ENCODE measurements around the gene IL1RL2. TPM values are rescaled to one million over a fixed set of nuclear protein-coding genes. Genes with fewer than 3 reads are reported as not detected.

Gene IL1RL2
- total RNA-seq, 1 experiment from 2014 or later = 0.11 TPM

DNA sequence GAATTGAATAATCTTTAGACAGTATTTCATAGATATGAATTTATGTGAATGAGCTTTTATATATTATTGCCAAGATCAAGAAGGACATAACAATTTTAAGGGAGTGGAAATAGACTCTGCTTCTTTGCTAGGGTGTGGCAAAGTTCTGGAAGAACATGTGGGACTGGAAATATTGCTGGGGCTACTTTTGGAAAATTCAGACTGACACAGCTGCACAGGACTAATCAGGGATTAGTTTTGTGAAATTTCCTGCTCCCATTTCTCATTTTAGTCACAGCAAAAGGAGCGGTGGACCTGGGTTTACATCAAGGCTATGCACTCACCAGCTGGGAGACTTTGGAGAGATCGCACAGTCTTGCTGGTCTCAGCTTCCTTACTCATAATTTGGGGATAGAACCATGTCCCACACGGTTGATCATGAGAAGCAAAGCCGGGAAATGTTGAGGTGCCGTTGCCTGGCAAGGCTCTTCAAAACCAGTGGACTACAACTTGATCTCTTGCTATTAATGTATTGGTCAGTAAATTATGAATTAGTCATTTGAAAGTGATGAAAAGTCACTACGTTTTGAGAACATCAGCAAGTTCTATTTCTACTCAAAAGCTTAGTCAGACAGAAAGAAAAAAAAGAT lies 42.4 kb downstream of the IL1RL2 start:
- no peaks in the 10 kb centered on the region for H3K9me3 ChIP-seq (ENCODE audit: low read length)
- ATAC-seq (no peak), DNase-seq (no peak)
- no peaks in the 10 kb centered on the region for H3K79me2 ChIP-seq (ENCODE audit: low read length)
- no peak overlapping the region for H3K4me2 ChIP-seq (ENCODE audit: low read length)
- H3K4me3 ChIP-seq (ENCODE audit: low read length) = no peak overlapping the region
- POLR2A ChIA-PET (ENCODE audit: unreplicated experiment) = no interaction called here
- no peaks in the 10 kb centered on the region for H3K36me3 ChIP-seq (ENCODE audit: low read depth, low read length)
- no TSS peak for BruUV-seq (replicated peaks)
- H3F3A ChIP-seq (ENCODE audit: low read length, unreplicated experiment) = no peaks in the 10 kb centered on the region
- intact Hi-C loops (cut with micrococcal nuclease) = no loop called here
- peak overlapping the region; percentile 73; the same call in 1 of the 2 replicates for H3K9ac ChIP-seq (ENCODE audit: low read length)
- H3K27me3 ChIP-seq (ENCODE audit: low read length) = no peaks in the 10 kb centered on the region
- H4K20me1 ChIP-seq (ENCODE audit: low read length) = no peaks in the 10 kb centered on the region
- peaks cover 35% of the 10 kb centered on the region for H3K4me1 ChIP-seq (ENCODE audit: insufficient read depth, low read length)
- TF ChIP-seq CTCF (conservative IDR thresholded peaks at IDR 0.05; ENCODE audit: low read depth, low read length) (no peak), EZH2phosphoT487 (IDR thresholded peaks at IDR 0.05; ENCODE audit: borderline replicate concordance, low read length) (no peak), EZH2 (IDR thresholded peaks at IDR 0.05; ENCODE audit: low read length, unreplicated experiment) (no peak)
- H2AFZ ChIP-seq (ENCODE audit: low read length) = no peak overlapping the region
- CTCF ChIA-PET = interaction anchor here (0.6 kb wide), 1 partner anchor 37 kb away, joined by 7 read pairs; no protein-coding TSS in a partner anchor
- peak overlapping the region; percentile 92 for H3K27ac ChIP-seq (ENCODE audit: low read length)
- H3K9me2 ChIP-seq (replicated peaks; ENCODE audit: low read length) = no peaks in the 10 kb centered on the region

GRCh38 chr2:102230410-102230909 lies 43.6 kb downstream of the IL1RL2 start:
- DNase-seq (no peak), ATAC-seq (no peak)
- no peak overlapping the region for H3K4me3 ChIP-seq (ENCODE audit: low read length)
- no peak overlapping the region for H3K27ac ChIP-seq (ENCODE audit: low read length)
- no peaks in the 10 kb centered on the region for H3K9me2 ChIP-seq (replicated peaks; ENCODE audit: low read length)
- H3K9ac ChIP-seq (ENCODE audit: low read length) = no peak overlapping the region
- H2AFZ ChIP-seq (ENCODE audit: low read length) = no peak overlapping the region
- H3K36me3 ChIP-seq (ENCODE audit: low read depth, low read length) = no peaks in the 10 kb centered on the region
- peaks cover 35% of the 10 kb centered on the region for H3K4me1 ChIP-seq (ENCODE audit: insufficient read depth, low read length)
- no peaks in the 10 kb centered on the region for H3K27me3 ChIP-seq (ENCODE audit: low read length)
- H3K79me2 ChIP-seq (ENCODE audit: low read length) = no peaks in the 10 kb centered on the region
- TF ChIP-seq EZH2phosphoT487 (IDR thresholded peaks at IDR 0.05; ENCODE audit: borderline replicate concordance, low read length) (no peak), CTCF (conservative IDR thresholded peaks at IDR 0.05; ENCODE audit: low read depth, low read length) (no peak), EZH2 (IDR thresholded peaks at IDR 0.05; ENCODE audit: low read length, unreplicated experiment) (no peak)
- H4K20me1 ChIP-seq (ENCODE audit: low read length) = no peaks in the 10 kb centered on the region
- no TSS peak for BruUV-seq (replicated peaks)
- intact Hi-C loops (cut with micrococcal nuclease) = no loop called here
- POLR2A ChIA-PET (ENCODE audit: unreplicated experiment) = no interaction called here
- H3K9me3 ChIP-seq (ENCODE audit: low read length) = no peaks in the 10 kb centered on the region
- no peaks in the 10 kb centered on the region for H3F3A ChIP-seq (ENCODE audit: low read length, unreplicated experiment)
- CTCF ChIA-PET = no interaction called here
- H3K4me2 ChIP-seq (ENCODE audit: low read length) = no peak overlapping the region

DNA sequence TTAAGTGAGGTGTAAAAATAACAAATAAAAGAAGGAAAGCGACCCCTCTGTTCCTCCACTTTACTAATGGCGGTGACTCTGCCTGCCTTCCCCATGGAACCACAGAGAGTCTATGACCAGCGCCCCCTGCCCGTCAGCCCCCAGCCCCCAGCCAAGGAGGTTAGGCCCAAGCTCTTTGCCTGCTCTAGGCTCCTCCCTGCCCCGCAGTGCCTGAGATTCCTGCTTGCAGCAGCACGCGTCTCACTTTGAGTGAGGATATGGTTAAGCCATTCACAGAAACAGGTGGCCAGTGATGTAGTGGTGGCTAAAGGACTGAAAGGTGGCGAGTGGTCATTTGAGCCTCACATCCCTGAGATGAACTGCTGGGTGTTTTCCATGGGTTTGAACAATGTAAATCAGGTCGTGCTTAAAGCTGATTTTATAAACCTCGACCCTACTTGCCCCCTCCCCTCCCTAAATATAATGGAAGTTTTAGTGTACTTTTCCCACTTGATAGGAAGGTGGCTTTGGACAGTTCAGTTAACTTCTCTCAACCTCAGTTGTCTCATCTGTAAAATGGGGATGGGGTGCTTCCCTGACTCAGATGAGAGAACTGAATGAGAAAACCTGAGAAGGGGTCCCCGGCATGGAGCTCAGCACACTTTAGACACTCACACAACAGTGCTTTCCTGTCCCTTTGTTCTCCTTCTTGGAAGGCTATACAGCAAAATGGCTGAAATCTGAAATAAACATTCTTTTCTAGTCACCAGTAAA lies 46.5 kb downstream of the IL1RL2 start:
- Histone ChIP-seq H3K9me2 (replicated peaks; ENCODE audit: low read length) (no peaks in the 10 kb centered on the region), H3K9ac (ENCODE audit: low read length) (no peak overlapping the region), H3K27me3 (ENCODE audit: low read length) (no peaks in the 10 kb centered on the region), H3K4me1 (ENCODE audit: insufficient read depth, low read length) (peaks cover 18% of the 10 kb centered on the region), H3K27ac (ENCODE audit: low read length) (no peak overlapping the region), H3K4me2 (ENCODE audit: low read length) (no peak overlapping the region), H3K36me3 (ENCODE audit: low read depth, low read length) (no peaks in the 10 kb centered on the region), H3K79me2 (ENCODE audit: low read length) (no peaks in the 10 kb centered on the region), H2AFZ (ENCODE audit: low read length) (no peak overlapping the region), H3K4me3 (ENCODE audit: low read length) (no peak overlapping the region), H3F3A (ENCODE audit: low read length, unreplicated experiment) (no peaks in the 10 kb centered on the region), H3K9me3 (ENCODE audit: low read length) (no peaks in the 10 kb centered on the region), H4K20me1 (ENCODE audit: low read length) (no peaks in the 10 kb centered on the region)
- ATAC-seq (no peak), DNase-seq (no peak)
- intact Hi-C loops (cut with micrococcal nuclease) = no loop called here
- TF ChIP-seq EZH2 (IDR thresholded peaks at IDR 0.05; ENCODE audit: low read length, unreplicated experiment) = no peak
- TF ChIP-seq CTCF (conservative IDR thresholded peaks at IDR 0.05; ENCODE audit: low read depth, low read length) = no peak
- BruUV-seq (replicated peaks) = no TSS peak
- ChIA-PET CTCF (no interaction called here), POLR2A (ENCODE audit: unreplicated experiment) (no interaction called here)

Measured in PC-3 (cell line).